ENCODE data around the gene EPHB1. TPM values are rescaled to one million over a fixed set of nuclear protein-coding genes. Genes with fewer than 3 reads are reported as not detected.

EPHB1 gene
- total RNA-seq, 1 donor from 2014 or later, result 1.3 TPM

- Mint-ChIP-seq H3K27me3 (ENCODE audit: low read depth) (peaks cover 38% of the 10 kb centered on the region), H3K27ac (no peak overlapping the region), H3K9me3 (peaks cover 5% of the 10 kb centered on the region), H3K4me1 (no peaks in the 10 kb centered on the region), H3K4me3 (no peak overlapping the region), H3K36me3 (no peaks in the 10 kb centered on the region)
- DNase-seq (ENCODE audit: low spot score in 2 of 2, unreplicated experiment in 2 of 2), result no peak
- TF ChIP-seq, protein P1, sequence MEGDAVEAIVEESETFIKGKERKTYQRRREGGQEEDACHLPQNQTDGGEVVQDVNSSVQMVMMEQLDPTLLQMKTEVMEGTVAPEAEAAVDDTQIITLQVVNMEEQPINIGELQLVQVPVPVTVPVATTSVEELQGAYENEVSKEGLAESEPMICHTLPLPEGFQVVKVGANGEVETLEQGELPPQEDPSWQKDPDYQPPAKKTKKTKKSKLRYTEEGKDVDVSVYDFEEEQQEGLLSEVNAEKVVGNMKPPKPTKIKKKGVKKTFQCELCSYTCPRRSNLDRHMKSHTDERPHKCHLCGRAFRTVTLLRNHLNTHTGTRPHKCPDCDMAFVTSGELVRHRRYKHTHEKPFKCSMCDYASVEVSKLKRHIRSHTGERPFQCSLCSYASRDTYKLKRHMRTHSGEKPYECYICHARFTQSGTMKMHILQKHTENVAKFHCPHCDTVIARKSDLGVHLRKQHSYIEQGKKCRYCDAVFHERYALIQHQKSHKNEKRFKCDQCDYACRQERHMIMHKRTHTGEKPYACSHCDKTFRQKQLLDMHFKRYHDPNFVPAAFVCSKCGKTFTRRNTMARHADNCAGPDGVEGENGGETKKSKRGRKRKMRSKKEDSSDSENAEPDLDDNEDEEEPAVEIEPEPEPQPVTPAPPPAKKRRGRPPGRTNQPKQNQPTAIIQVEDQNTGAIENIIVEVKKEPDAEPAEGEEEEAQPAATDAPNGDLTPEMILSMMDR (IDR thresholded peaks at IDR 0.05; ENCODE audit: unreplicated experiment), result no peak
Observed at GRCh38 chr3:134892761-134893160, 97.7 kb downstream of the EPHB1 start.

DNA sequence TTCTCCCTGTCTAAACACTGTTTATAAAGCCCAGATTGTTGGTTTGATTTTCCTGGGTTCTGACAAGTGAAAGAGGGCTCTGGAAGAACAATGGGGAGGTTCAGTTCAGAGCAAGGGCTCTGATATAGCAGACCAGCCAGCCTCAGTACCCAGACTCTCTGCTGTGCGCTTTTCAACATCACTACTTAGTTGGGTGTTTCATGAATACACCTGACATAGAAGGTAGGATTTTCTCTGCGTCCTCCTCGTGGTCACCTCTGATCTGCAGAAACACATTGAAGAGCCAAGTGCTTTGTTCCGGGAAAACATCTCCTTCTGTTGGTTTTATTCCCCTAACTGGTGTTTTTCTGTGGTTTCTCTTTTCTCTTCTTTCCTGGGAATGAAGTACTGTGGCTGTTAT is 99.5 kb downstream of the EPHB1 start:
- H3K4me1 Mint-ChIP-seq, result no peaks in the 10 kb centered on the region
- DNase-seq (ENCODE audit: low spot score in 2 of 2, unreplicated experiment in 2 of 2), result no peak
- H3K27me3 Mint-ChIP-seq (ENCODE audit: low read depth), result peaks cover 38% of the 10 kb centered on the region
- H3K4me3 Mint-ChIP-seq, result no peak overlapping the region
- peaks cover 5% of the 10 kb centered on the region for H3K9me3 Mint-ChIP-seq
- TF ChIP-seq, protein P1 (IDR thresholded peaks at IDR 0.05; ENCODE audit: unreplicated experiment), result no peak
- H3K36me3 Mint-ChIP-seq, result no peaks in the 10 kb centered on the region
- H3K27ac Mint-ChIP-seq, result no peak overlapping the region

DNA sequence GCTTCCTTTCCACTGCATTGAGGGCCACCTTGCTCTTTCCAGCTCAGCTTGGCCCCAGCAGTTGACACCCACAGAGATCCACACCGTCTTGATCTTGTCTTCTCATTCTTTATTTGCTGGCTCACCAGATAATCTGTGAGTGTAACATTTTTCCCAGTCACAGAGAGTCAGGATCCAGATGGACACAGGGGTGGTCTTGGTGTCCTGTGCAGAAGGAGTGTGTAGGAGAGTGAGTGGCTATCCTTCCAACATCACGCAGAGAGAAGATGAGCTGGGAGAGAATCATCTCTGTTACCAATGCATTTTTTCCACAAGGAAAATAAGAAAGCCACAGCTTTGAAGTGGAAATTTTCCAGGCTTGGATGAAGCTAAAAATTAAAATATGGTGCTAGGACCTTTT is 100.1 kb downstream of the EPHB1 start:
- peaks cover 38% of the 10 kb centered on the region for H3K27me3 Mint-ChIP-seq (ENCODE audit: low read depth)
- TF ChIP-seq, protein P1 (IDR thresholded peaks at IDR 0.05; ENCODE audit: unreplicated experiment), result no peak
- no peaks in the 10 kb centered on the region for H3K36me3 Mint-ChIP-seq
- H3K4me1 Mint-ChIP-seq, result no peaks in the 10 kb centered on the region
- no peak overlapping the region for H3K27ac Mint-ChIP-seq
- H3K4me3 Mint-ChIP-seq, result no peak overlapping the region
- no peak for DNase-seq (ENCODE audit: low spot score in 2 of 2, unreplicated experiment in 2 of 2)
- H3K9me3 Mint-ChIP-seq, result peaks cover 5% of the 10 kb centered on the region

GRCh38 chr3:134896141-134896540 is 101.1 kb downstream of the EPHB1 start:
- H3K9me3 Mint-ChIP-seq, result peaks cover under 1% of the 10 kb centered on the region
- H3K27me3 Mint-ChIP-seq (ENCODE audit: low read depth), result peaks cover 38% of the 10 kb centered on the region
- TF ChIP-seq, protein P1 (IDR thresholded peaks at IDR 0.05; ENCODE audit: unreplicated experiment), result no peak
- no peak overlapping the region for H3K27ac Mint-ChIP-seq
- no peaks in the 10 kb centered on the region for H3K36me3 Mint-ChIP-seq
- no peaks in the 10 kb centered on the region for H3K4me1 Mint-ChIP-seq
- no peak for DNase-seq (ENCODE audit: low spot score in 2 of 2, unreplicated experiment in 2 of 2)
- H3K4me3 Mint-ChIP-seq, result no peak overlapping the region

- no peak overlapping the region for H3K27ac Mint-ChIP-seq
- no peaks in the 10 kb centered on the region for H3K4me1 Mint-ChIP-seq
- DNase-seq (ENCODE audit: low spot score in 2 of 2, unreplicated experiment in 2 of 2), result no peak
- TF ChIP-seq, protein P1 (IDR thresholded peaks at IDR 0.05; ENCODE audit: unreplicated experiment), result no peak
- H3K9me3 Mint-ChIP-seq, result no peaks in the 10 kb centered on the region
- H3K36me3 Mint-ChIP-seq, result no peaks in the 10 kb centered on the region
- peaks cover 43% of the 10 kb centered on the region for H3K27me3 Mint-ChIP-seq (ENCODE audit: low read depth)
- H3K4me3 Mint-ChIP-seq, result no peak overlapping the region
Observed at GRCh38 chr3:134896696-134897095, 101.6 kb downstream of the EPHB1 start.
